PC-9 (cell line): ENCODE data around the gene TK1. TPM values are rescaled to one million over a fixed set of nuclear protein-coding genes. Genes with fewer than 3 reads are reported as not detected.

Source experiments
- BruUV-seq: library from RNA; stranded (reverse); fragments of 400-500 nt; replicated peaks from 2 replicates; lab custom pipeline; 2021; lab: Mats Ljungman, UMichigan
- CTCF ChIA-PET: fragments of 300-600 bp; sonication (Branson Sonifier 250); formaldehyde crosslinking; loops from one replicate; lab custom pipeline; 2022; ENCODE audit warnings: antibody characterized with exemption; lab: Charles Lee
- POLR2A ChIA-PET: fragments of 300-600 bp; sonication (Branson Sonifier 250); formaldehyde crosslinking; loops from one replicate; lab custom pipeline; 2022; ENCODE audit warnings: antibody characterized with exemption; ENCODE audit not compliant: unreplicated experiment; lab: Charles Lee
- DNase-seq, 2 experiments: peaks; one replicate each; pipeline versions ENCODE4 v3.0.0 to v3.0.0-alpha.2; 2015 to 2022; ENCODE audit warnings: mixed read lengths in 1 of 2
- H2AFZ ChIP-seq: fragments of 200-600 bp; sonication (generic); 2 replicates; pipeline ENCODE4 v1.8.1; 2017; ENCODE audit warnings: antibody characterized with exemption
- H3F3A ChIP-seq: fragments of 200-600 bp; sonication (generic); 2 replicates; pipeline ENCODE4 v1.8.1; 2017; ENCODE audit warnings: antibody characterized with exemption, mild to moderate bottlenecking, low read depth; ENCODE audit not compliant: insufficient read depth
- H3K27ac ChIP-seq: fragments of 200-600 bp; sonication (generic); 2 replicates; pipeline ENCODE4 v1.6.1; 2016; ENCODE audit warnings: mixed run types
- H3K27me3 ChIP-seq: fragments of 200-600 bp; sonication (generic); 2 replicates; pipeline ENCODE4 v1.6.1; 2016; ENCODE audit warnings: low read depth, mixed run types; ENCODE audit not compliant: insufficient read depth
- H3K36me3 ChIP-seq: fragments of 200-600 bp; sonication (generic); 2 replicates; pipeline ENCODE4 v1.6.1; 2016; ENCODE audit warnings: low read depth, mixed run types
- H3K4me1 ChIP-seq: fragments of 200-600 bp; sonication (generic); replicated peaks from 2 replicates; pipeline ENCODE4 v1.6.1; 2016; ENCODE audit warnings: mixed run types; ENCODE audit not compliant: insufficient read depth
- H3K4me2 ChIP-seq: fragments of 200-600 bp; sonication (generic); 2 replicates; pipeline ENCODE4 v1.6.1; 2017; ENCODE audit warnings: mixed run types
- H3K4me3 ChIP-seq: fragments of 200-600 bp; sonication (generic); 2 replicates; pipeline ENCODE4 v1.6.1; 2016; ENCODE audit warnings: mixed run types
- H3K79me2 ChIP-seq: fragments of 200-600 bp; sonication (generic); 2 replicates; pipeline ENCODE4 v1.6.1; 2017; ENCODE audit warnings: low read depth, mixed run types
- H3K9me2 ChIP-seq: fragments of 200-600 bp; sonication (generic); 2 replicates; pipeline ENCODE4 v1.8.1; 2017; ENCODE audit warnings: mild to moderate bottlenecking; ENCODE audit not compliant: insufficient read depth
- H3K9me3 ChIP-seq: fragments of 200-600 bp; sonication (generic); 2 replicates; pipeline ENCODE4 v1.8.1; 2016; ENCODE audit warnings: low read depth; ENCODE audit not compliant: insufficient read depth
- H4K20me1 ChIP-seq: fragments of 200-600 bp; sonication (generic); 2 replicates; pipeline ENCODE4 v1.8.1; 2017; ENCODE audit not compliant: insufficient read depth
- EZH2 ChIP-seq: fragments of 200-600 bp; sonication (generic); IDR thresholded peaks from 2 replicates; pipeline ENCODE4 v1.8.0; 2017; ENCODE audit warnings: antibody characterized with exemption, low read depth
- intact Hi-C: fragments of 100-400 bp; cut with micrococcal nuclease; formaldehyde crosslinking; loops from one replicate; pipeline ENCODE4 v1.10.0; 2022; ENCODE audit not compliant: unreplicated experiment
- total RNA-seq: library from RNA; stranded (reverse); gene quantifications from 2 replicates; pipeline ENCODE4 v1.2.3, GENCODE V29; 2021
- TF ChIP-seq, protein P1 (sequence below): fragments of 200-600 bp; sonication (generic); conservative IDR thresholded peaks from 2 replicates; pipeline ENCODE4 v1.6.1; 2017; ENCODE audit warnings: mixed run types, antibody characterized with exemption, mild to moderate bottlenecking, moderate library complexity

The TK1 gene
- total RNA-seq, 1 experiment from 2014 or later: 137 TPM

GRCh38 chr17:78144147-78144719, 42.6 kb downstream of the TK1 start:
- Histone ChIP-seq H3K79me2 (no peaks in the 10 kb centered on the region), H3K36me3 (no peaks in the 10 kb centered on the region), H3K9me2 (no peaks in the 10 kb centered on the region), H3K4me1 (peaks cover 53% of the 10 kb centered on the region), H2AFZ (no peak overlapping the region), H3K9me3 (no peaks in the 10 kb centered on the region), H3K4me2 (peak overlapping the region; percentile 67), H3K27me3 (no peaks in the 10 kb centered on the region), H3K27ac (peak overlapping the region; percentile 93), H4K20me1 (no peaks in the 10 kb centered on the region), H3F3A (peaks cover 43% of the 10 kb centered on the region; the same call in 1 of the 2 replicates), H3K4me3 (no peak overlapping the region; the same call in 1 of the 2 replicates)
- peak; percentile 70 to 75 for DNase-seq
- TF ChIP-seq EZH2: no peak
- TF ChIP-seq, protein P1, sequence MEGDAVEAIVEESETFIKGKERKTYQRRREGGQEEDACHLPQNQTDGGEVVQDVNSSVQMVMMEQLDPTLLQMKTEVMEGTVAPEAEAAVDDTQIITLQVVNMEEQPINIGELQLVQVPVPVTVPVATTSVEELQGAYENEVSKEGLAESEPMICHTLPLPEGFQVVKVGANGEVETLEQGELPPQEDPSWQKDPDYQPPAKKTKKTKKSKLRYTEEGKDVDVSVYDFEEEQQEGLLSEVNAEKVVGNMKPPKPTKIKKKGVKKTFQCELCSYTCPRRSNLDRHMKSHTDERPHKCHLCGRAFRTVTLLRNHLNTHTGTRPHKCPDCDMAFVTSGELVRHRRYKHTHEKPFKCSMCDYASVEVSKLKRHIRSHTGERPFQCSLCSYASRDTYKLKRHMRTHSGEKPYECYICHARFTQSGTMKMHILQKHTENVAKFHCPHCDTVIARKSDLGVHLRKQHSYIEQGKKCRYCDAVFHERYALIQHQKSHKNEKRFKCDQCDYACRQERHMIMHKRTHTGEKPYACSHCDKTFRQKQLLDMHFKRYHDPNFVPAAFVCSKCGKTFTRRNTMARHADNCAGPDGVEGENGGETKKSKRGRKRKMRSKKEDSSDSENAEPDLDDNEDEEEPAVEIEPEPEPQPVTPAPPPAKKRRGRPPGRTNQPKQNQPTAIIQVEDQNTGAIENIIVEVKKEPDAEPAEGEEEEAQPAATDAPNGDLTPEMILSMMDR: no peak
- intact Hi-C loops: no loop called here
- ChIA-PET POLR2A (interaction anchor here (0.5 to 0.6 kb wide), 2 partner anchors 16 to 38 kb away, joined by 3 to 4 read pairs; no protein-coding TSS in a partner anchor), CTCF (interaction anchor here (1.4 to 1.8 kb wide), 2 partner anchors 30 to 59 kb away, joined by 4 to 6 read pairs; no protein-coding TSS in a partner anchor)
- no TSS peak for BruUV-seq

DNA sequence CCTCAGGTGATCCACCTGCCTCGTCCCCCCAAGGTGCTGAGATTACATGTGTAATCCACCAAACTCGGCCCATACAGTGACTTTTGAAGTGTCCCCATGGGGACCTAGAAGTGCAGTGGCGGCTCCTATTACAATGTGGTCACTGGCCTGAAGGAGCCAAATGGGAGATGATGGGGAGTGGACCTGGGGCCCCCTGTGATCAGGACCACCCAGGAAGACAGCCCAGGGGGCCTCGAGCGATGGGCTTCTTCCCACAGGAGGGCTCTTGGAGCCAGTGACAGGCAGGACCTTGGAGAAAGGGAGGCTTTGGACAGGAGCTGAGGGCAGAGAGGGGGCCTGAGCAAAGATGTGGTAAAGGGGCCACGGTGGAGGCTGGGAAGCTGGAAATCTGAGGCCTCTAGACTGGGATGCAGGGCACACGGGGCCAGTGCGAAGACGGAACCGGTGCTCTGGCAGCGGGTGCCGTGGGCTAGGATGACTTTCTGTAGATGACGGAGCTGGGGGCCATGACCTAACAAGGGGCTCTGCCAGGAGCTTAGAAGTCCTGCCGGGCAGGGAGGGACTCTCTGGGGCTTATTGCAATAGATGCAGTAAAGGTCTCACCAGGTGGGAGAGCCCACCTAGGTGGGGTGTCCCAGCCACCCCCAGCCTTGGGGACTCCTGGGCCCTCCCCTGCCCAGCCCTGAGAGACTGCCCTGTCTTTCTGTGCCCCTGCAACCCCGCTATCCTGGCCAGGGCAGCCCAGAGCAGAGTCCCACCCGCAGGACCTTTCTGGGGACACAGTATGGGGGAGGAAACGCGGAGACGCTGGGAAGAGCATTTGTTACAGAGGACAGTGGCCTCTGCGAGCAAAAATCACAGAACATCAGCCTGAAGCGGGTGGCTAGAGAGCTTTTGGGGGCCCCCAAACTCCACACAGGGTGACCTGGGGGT, 43.4 kb downstream of the TK1 start:
- CTCF ChIA-PET: interaction anchor here (1.4 kb wide), 1 partner anchor 59 kb away, joined by 4 read pairs; no protein-coding TSS in a partner anchor
- POLR2A ChIA-PET: interaction anchor here (0.5 kb wide), 1 partner anchor 15 kb away, joined by 3 read pairs; no protein-coding TSS in a partner anchor

More for the DNA sequence above, 43.4 kb downstream of the TK1 start:
- no peaks in the 10 kb centered on the region for H3K9me2 ChIP-seq
- H3K9me3 ChIP-seq: no peaks in the 10 kb centered on the region
- H3K4me3 ChIP-seq: no peak overlapping the region
- H2AFZ ChIP-seq: no peak overlapping the region
- DNase-seq: no peak
- no peaks in the 10 kb centered on the region for H3K27me3 ChIP-seq
- intact Hi-C loops: no loop called here
- H3K4me1 ChIP-seq: peaks cover 53% of the 10 kb centered on the region
- TF ChIP-seq, protein P1: no peak
- no peak for TF ChIP-seq EZH2
- H3K4me2 ChIP-seq: peak overlapping the region; percentile 67
- peaks cover 50% of the 10 kb centered on the region; the same call in 1 of the 2 replicates for H3F3A ChIP-seq
- no peaks in the 10 kb centered on the region for H4K20me1 ChIP-seq
- BruUV-seq: no TSS peak
- peak overlapping the region; percentile 93 for H3K27ac ChIP-seq
- no peaks in the 10 kb centered on the region for H3K79me2 ChIP-seq
- H3K36me3 ChIP-seq: no peaks in the 10 kb centered on the region
